ENCODE results near the gene SHISAL1. TPM values are rescaled to one million over a fixed set of nuclear protein-coding genes. Genes with fewer than 3 reads are reported as not detected.
"Not testable (repeated sequence)": the region's sequence is repeated elsewhere in the genome, so short reads cannot be mapped to it uniquely, and the experiment has no call there.

SHISAL1 gene
- total RNA-seq, 1 donor from 2014 or later: 6.5 TPM

DNA sequence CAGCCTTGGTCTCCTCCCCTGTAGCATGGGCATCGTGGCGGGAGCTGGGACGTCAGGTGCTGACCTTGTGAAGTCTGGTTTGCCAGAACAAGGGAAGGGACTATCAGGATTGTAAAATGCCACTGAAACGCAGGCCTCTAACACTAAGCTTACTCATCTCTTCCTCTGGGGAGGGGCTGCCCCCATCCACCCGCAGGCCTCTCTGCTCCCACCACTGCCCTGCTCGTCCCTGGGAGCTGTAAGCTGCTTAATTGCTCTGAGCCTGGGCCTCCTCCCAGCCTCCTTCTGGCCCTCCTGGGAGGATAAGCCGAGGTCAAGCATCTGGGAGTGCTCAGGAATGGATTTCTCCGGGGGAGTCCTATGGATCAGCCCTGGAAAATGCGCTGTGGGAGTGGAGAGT lies 8.4 kb downstream of the SHISAL1 start:
- Mint-ChIP-seq H3K4me1 (ENCODE audit: unreplicated experiment) (no peaks in the 10 kb centered on the region), H3K27ac (ENCODE audit: unreplicated experiment) (no peak overlapping the region), H3K27me3 (ENCODE audit: unreplicated experiment) (peaks cover 15% of the 10 kb centered on the region), H3K4me3 (ENCODE audit: unreplicated experiment) (no peak overlapping the region), H3K9me3 (ENCODE audit: unreplicated experiment) (no peaks in the 10 kb centered on the region), H3K36me3 (ENCODE audit: low read depth, unreplicated experiment) (peaks cover 11% of the 10 kb centered on the region)
- DNase-seq (ENCODE audit: low spot score): no peak
- TF ChIP-seq CTCF (IDR thresholded peaks at IDR 0.05; ENCODE audit: unreplicated experiment): no peak

DNA sequence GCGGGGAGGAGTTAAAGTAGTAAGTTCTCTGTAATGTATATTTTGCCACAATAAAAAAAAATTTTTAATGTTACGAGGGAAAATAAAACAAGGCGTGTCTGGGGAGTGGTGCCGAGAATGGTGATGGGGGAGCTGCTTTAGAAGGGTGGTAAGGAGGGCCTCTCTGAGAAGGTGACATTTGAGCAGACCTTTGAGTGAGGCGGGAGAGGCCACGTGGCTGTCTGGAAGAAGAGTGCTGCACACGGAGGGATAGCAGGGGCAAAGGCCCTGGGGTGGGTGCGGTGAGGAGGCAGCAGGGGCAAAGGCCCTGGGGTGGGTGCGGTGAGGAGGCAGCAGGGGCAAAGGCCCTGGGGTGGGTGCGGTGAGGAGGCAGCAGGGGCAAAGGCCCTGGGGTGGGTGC lies 10.4 kb downstream of the SHISAL1 start:
- peaks cover 11% of the 10 kb centered on the region for H3K36me3 Mint-ChIP-seq (ENCODE audit: low read depth, unreplicated experiment)
- H3K27ac Mint-ChIP-seq (ENCODE audit: unreplicated experiment); H3K4me1 Mint-ChIP-seq (ENCODE audit: unreplicated experiment); H3K4me3 Mint-ChIP-seq (ENCODE audit: unreplicated experiment); DNase-seq (ENCODE audit: low spot score); H3K9me3 Mint-ChIP-seq (ENCODE audit: unreplicated experiment): not testable (repeated sequence)
- peaks cover 14% of the 10 kb centered on the region for H3K27me3 Mint-ChIP-seq (ENCODE audit: unreplicated experiment)

GRCh38 chr22:44301039-44301438 lies 11.7 kb downstream of the SHISAL1 start:
- Mint-ChIP-seq H3K4me3 (ENCODE audit: unreplicated experiment) (no peak overlapping the region), H3K27me3 (ENCODE audit: unreplicated experiment) (peaks cover 14% of the 10 kb centered on the region), H3K9me3 (ENCODE audit: unreplicated experiment) (no peaks in the 10 kb centered on the region), H3K4me1 (ENCODE audit: unreplicated experiment) (no peaks in the 10 kb centered on the region), H3K27ac (ENCODE audit: unreplicated experiment) (no peak overlapping the region), H3K36me3 (ENCODE audit: low read depth, unreplicated experiment) (peaks cover 5% of the 10 kb centered on the region)
- DNase-seq (ENCODE audit: low spot score): no peak
- no peak for TF ChIP-seq CTCF (IDR thresholded peaks at IDR 0.05; ENCODE audit: unreplicated experiment)

DNA sequence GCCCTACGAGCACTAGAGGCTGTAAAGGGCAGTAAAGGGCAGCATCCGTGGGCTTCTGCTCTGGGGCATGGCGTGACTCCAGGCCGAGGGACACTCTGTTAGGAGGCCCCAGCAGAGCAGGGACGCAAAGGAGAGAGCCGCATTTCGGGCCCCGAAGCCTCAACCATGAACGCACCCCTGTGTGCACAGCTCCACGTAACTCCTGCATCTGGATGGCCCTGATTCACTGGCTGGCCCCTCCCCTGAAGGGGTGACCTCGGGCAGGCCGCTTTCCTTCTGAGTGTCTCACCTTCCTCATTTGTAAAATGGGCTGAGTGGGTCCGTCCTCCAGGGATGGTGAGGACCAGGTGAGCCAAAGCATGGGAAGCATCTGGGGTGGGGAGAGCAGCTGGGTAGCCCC lies 13.6 kb downstream of the SHISAL1 start:
- H3K4me1 Mint-ChIP-seq (ENCODE audit: unreplicated experiment): no peaks in the 10 kb centered on the region
- peaks cover 12% of the 10 kb centered on the region for H3K27me3 Mint-ChIP-seq (ENCODE audit: unreplicated experiment)
- no peak for TF ChIP-seq CTCF (IDR thresholded peaks at IDR 0.05; ENCODE audit: unreplicated experiment)
- H3K36me3 Mint-ChIP-seq (ENCODE audit: low read depth, unreplicated experiment): peaks cover 4% of the 10 kb centered on the region
- DNase-seq (ENCODE audit: low spot score): no peak
- no peak overlapping the region for H3K27ac Mint-ChIP-seq (ENCODE audit: unreplicated experiment)
- no peak overlapping the region for H3K4me3 Mint-ChIP-seq (ENCODE audit: unreplicated experiment)
- no peaks in the 10 kb centered on the region for H3K9me3 Mint-ChIP-seq (ENCODE audit: unreplicated experiment)

GRCh38 chr22:44298406-44299091 lies 14.2 kb downstream of the SHISAL1 start:
- H3K36me3 Mint-ChIP-seq (ENCODE audit: low read depth, unreplicated experiment): peaks cover 7% of the 10 kb centered on the region
- H3K27me3 Mint-ChIP-seq (ENCODE audit: unreplicated experiment): peaks cover 12% of the 10 kb centered on the region
- TF ChIP-seq CTCF (IDR thresholded peaks at IDR 0.05; ENCODE audit: unreplicated experiment): no peak
- no peaks in the 10 kb centered on the region for H3K4me1 Mint-ChIP-seq (ENCODE audit: unreplicated experiment)
- no peaks in the 10 kb centered on the region for H3K9me3 Mint-ChIP-seq (ENCODE audit: unreplicated experiment)
- H3K27ac Mint-ChIP-seq (ENCODE audit: unreplicated experiment): no peak overlapping the region
- no peak for DNase-seq (ENCODE audit: low spot score)
- H3K4me3 Mint-ChIP-seq (ENCODE audit: unreplicated experiment): no peak overlapping the region

Measured in endothelial cell (in vitro differentiated cells).